GM21526 (cell line): Measurements from ENCODE around the gene CALML6.
A peak's percentile ranks its signal among the peaks of the same experiment; 100 is the strongest.
"Not testable (repeated sequence)": the region's sequence is repeated elsewhere in the genome, so short reads cannot be mapped to it uniquely, and the experiment has no call there.

Experiments used
- ATAC-seq: cut with Tn5 transposase; IDR thresholded peaks from one replicate; pipeline ENCODE4 v1.9.1; 2021; ENCODE audit warnings: moderate library complexity; ENCODE audit not compliant: unreplicated experiment, low FRiP score

CALML6 gene, protein sequence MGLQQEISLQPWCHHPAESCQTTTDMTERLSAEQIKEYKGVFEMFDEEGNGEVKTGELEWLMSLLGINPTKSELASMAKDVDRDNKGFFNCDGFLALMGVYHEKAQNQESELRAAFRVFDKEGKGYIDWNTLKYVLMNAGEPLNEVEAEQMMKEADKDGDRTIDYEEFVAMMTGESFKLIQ

DNA sequence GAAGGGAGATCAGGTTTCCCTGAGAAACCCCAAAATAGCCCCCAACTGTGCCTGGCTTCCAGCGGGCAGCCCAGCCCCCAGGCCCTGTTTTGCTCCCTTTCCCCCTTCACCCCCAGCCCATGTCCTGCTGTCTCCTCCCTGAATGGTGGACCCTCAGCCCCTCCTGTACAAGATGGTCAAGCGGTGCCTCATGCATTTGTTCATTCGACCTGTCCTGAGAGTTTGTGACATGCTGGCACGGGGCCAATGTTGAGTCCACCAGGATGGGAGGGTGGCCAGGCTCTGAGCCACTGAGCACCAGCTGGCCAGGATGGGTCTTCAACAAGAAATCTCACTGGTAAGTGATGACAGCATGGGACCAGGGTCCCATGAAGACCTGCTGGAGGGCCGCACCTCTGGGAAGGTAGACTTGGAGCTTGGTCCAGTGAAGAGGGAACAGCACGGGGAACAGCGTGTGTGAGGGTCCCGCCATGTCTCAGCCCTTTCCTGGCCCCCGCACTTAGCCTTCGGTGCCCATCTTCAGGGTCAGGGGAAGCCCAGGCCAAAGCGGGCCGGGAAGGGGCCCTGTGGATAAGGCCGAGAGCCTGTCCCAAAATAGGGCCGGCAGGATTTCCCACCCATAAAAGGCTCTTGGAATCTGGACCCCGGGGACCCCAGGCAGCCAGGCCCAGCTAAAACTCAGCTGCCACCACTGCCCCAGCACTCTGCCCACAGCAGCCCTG is at the start of gene CALML6:
Gene CALML6 (plus strand): TSS at position 290 of the 722 bp plus-strand sequence. CDS start 21 bp downstream, at position 311.
- ATAC-seq: no peak

DNA sequence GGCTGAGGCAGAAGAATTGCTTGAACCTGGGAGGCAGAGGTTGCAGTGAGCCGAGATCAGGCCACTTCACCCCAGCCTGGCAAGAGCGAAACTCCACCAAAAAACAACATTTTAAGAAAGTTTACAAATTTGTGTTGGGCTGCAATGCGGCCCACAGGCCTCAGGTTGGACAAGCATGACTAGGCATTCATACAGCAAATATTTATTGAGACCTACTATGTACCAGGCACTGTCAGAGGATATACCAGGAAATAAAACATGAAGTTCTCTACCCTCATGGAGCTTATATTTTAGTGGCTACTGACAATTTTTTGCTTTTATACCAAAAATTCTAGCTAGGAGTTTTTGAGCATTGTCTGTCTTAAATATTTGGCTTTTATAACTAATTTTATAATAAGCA is 47.9 kb upstream of the CALML6 start:
- no peak for ATAC-seq

DNA sequence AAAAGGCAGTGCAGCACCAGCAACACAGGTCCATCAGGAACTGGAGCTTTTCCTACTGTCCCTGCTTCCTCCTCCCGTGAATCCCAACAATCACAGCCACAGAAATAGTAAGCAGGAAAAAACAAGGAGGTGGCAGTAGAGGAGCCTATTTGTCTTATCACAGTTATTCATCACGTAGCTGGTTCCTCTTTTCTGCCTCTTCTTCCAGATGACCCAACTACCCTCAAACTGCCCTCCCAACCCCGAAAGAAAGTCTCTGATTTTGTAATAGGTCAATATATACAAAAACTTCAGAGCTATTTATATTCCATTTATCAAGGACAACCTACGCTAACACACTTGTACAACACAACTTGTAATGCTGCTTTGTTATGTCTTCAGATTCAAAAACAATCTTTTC is 45.6 kb upstream of the CALML6 start:
- no peak for ATAC-seq

DNA sequence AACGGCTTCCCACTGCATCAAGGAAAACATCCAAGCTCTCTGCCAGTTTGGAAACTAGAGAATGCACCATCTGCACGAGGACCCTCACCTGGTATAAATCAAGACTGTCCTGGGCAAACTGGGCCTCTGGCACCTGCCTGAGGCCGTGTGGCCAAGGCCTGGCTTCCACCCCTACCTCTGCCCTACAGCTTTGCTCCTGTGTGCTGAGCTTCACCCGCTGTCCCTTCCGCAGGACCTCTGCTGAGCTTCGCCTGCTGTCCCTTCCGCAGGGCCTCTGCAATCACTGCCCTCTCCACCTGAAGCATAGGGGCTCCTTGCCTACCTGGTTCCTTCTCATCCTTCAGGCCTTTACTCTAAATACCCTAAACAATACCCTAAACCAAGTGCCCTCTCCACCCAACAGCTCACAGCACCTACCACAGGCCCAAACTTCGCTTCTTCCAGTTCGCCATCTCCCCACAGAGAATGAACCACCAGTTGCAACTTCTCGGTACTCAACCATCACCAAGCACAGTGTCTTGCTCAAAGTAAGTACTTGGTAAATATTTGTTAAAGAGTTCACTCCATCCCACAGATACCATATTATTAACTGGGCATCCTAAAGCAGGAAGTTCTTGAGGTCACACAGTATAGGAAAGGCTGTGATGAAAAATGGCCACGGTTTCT is 42.6 kb upstream of the CALML6 start:
- ATAC-seq: no peak

DNA sequence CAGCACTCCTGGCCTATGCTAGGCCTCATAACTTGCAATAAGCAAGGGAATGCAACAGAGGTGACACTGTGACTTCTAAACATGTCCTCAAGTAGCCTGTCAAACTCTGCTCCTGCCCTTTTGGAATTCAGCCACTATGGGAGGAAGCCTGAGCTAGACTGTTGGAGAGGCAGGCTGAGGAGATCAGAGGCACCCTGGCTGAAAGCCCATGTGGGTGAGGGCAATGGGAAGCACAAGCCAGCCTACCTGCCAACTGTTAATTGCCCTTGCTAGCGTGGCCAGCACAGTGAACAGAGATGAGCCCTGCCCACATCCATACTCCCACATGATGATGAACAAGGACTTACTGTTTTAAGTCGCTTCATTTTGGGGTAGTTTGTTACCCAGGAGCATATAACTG is 41.9 kb upstream of the CALML6 start:
- no peak for ATAC-seq

DNA sequence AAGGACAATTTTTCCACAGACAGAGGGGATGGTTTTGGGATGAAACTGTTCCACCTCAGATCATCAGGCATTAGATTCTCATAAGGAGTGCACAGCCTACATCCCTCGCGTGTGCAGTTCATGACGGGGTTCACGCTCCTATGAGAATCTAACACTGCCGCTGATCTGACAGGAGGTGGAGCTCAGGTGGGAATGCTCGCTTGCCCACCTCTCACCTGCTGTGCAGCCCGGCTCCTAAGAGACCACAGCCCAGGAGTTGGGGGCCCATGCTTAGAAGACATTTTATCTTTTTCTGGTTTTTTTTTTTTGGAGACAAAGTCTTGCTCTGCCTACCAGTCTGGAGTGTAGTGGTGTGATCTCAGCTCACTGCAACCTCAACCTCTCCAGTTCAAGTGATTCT is 40.2 kb upstream of the CALML6 start:
- no peak for ATAC-seq

DNA sequence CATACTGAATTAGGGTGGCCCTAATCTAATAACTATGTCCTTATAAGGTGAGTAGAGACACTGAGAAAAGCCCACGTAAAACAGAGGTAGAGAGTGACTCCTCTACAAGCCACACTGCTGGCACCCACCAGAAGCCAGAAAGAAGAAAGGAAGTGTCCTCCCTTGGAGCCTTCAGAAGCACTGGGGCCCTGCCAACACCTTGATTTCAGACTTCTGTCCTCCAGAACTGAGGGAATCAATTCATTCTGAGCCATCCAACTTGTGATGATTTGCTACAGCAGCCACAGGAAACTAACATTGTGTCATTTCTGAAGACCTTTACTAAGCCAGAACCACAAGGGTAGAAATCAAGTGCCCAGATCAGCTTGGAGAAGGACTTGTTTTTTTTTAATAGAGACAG is 39.1 kb upstream of the CALML6 start:
- ATAC-seq: no peak

DNA sequence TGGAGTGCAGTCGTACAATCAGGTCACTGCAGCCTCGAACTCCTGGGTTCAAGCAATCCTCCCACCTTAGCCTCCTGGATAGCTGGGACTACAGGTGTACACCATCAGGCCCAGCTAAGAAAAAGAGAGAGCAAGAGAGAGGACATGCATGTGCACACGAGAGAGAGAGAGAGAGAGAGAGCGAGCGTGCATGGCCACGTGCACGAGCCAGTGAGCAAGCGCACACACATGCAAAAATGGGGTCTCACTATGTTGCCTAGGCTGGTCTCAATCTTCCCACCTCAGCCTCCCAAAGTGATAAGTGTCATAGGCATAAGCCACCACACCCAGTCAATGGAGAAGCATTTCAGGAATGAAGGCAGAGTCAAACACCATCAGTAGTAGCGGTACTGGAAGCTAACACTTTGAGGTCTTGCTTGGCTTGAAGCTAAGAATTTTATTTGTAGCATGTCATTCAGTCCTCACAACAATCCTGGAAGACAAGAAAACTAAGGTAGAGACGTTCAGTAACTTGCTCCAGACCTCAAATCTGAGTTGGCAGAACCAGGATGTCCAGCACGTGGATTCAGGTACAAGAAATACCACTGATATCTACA is 38.6 kb upstream of the CALML6 start:
- ATAC-seq: no peak

DNA sequence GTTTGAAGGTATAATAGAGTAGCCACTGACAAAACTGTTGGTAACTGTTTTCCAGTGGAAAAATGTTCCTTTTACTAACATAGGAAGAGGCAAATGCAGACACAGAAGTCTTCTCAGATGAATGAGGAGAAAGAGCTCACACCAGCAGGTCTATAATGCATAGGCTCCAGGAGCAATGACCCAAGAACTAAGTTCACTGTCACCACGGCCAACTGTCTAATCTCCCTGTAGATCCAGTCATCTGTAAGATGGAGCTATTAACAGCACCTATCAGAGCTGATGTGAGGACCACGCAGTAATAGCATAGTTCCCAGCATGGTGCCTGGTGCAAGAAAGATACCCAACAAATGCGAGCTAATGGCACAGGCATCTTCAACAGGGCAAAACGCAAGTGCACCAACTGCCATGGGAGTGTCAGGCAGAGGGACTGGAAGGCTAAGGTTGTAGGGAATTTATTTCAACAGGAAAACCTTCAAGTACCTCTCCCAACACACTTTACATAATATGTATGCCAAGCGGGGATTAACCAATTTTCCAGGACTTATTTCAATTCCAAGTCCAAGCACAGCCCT is 37.1 kb upstream of the CALML6 start:
- no peak for ATAC-seq

DNA sequence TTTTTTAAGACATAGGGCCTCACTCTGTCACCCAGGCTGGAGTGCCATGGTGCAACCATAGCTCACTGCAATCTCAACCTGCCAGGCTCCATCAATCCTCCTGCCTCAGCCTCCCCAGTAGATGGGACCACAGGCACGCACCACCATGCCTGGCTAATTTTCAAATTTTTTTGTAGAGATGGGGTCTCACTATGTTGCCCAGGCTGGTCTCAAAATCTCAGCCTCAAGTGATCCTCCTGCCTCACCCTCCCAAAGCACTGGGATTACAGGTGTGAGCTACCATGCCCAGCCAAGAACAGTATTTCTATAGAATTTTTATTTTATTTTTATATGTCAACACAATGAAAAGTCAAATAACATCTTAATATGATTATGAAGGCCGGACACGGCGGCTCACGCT is 35.1 kb upstream of the CALML6 start:
- no peak for ATAC-seq

DNA sequence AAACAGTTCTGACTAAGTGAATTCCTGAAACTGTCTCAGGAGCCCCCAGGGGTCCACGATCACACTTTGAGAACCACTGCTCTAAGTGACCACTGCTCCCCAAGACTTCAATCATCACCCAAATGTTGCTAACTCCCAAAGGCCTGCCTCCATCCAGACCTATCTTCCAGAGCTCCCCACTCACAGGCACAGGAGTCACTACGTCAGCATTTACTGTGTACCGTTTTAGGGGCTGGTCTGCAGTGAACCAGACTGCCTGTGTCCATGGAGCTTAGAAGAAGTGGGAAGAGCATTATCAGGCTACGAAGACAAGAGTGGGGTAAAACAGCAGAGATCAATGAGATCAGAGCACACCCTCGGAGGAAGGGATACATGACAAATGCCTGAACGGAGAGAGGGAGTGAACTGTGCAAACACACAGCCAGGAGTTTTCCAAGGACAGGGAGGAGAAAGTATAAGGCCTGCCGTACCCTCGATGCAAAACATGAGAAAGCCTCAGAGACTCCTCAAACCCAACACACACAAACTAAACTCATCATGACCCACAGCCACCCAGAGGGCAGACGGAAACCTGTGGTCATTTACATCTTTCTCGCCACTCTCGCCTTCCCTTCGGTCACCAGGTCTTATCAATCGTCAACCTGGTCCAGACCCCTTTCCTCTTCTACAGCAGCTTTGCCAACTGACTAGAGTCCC is 34.3 kb upstream of the CALML6 start:
- ATAC-seq: no peak

DNA sequence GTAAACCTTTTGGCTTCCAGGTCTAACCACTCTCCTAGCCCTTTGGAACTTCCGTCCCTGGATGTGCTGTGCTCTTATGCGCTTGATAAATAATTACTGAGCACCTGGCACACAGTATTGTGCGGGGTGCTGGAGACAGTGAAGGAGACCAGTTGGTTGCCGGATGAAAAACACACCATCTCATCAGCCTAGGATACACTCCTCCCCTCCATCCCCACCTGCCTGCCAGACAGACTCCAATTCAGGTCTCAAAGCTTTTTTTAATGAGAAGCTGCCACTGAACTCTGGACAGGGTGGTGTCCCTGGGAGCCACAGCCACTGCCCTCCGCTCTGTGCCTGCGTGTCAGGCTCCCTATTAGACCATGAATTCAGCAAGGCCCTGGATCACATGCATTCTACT is 33.3 kb upstream of the CALML6 start:
- ATAC-seq: no peak

DNA sequence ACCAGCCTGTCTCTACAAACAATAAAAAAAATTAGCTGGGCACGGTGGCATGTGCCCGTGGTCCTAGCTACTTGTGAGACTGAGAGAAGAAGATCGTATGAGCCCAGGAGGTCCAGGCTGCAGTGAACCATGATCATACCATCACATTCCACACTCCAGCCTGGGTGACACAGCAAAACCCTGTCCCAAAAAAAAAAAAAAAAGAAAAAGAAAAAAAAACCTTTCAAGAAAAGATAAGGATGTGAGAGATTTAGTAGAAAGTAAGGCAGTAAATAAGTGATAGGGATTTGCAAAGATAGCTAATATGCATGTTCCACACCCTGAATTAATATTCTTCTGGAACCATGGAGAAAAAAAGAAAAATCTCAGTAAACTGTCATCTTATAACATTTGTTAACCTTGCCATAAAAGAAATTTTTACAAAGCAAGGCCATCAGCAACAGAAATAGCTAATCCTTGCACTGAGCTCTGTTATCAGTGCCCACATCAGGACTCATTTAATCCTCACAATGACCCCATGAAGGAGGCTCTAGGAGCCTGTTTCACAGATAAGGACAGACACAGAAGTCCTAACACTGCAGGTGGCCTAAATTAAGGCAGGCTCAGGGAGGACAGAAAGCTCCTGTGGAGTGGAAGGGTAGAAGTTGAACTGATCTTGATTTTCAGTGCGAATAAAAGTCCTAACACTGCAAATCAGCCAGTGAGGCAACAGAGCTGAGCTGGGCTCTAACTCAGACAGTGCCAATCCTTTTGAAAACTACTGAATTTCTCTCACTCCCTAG is 31.8 kb upstream of the CALML6 start:
- ATAC-seq: no peak

DNA sequence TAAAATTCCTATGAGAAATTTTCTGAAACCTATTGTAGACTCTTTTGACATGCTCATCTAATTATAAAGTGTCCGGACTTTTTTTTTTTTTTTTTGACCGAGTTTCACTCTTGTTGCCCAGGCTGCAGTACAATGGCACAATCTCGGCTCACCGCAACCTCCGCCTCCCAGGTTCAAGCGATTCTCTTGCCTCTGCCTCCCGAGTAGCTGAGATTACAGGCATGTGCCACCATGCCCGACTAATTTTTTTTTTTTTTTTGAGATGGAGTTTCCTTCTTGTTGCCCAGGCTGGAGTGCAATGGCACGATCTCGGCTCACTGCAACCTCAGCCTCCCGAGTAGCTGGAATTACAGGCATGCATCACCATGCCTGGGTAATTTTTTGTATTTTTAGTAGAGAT is 31.2 kb upstream of the CALML6 start:
- ATAC-seq: not testable (repeated sequence)

DNA sequence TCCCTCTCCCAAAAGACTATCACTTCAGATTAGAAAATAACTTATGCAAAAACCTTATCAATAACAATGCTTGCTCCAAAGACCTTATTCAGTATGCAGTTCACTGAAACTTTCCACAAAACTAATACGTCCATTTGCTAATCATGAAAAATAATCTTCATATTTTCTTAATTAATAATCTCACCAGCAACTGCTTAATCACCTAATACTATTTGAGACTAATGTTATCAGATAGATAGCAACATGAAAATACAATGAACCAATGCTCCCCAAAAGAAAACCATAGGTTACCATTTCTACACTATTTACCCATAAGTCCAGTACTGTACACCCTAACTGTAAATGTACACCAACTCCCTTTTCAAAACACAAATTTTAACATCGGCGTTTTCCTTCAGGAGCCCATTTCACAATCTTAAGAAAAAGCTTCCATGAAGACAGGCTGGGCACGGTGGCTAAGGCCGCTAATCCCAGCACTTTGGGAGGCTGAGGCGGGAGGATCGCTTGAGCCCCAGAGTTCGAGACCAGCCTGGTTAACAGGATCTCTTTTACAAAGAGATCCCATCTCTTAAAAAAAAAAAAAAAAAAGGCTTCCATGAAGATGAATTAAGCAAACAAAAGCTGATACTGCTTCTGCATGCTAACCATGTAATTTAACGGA is 25.8 kb upstream of the CALML6 start:
- ATAC-seq: no peak

DNA sequence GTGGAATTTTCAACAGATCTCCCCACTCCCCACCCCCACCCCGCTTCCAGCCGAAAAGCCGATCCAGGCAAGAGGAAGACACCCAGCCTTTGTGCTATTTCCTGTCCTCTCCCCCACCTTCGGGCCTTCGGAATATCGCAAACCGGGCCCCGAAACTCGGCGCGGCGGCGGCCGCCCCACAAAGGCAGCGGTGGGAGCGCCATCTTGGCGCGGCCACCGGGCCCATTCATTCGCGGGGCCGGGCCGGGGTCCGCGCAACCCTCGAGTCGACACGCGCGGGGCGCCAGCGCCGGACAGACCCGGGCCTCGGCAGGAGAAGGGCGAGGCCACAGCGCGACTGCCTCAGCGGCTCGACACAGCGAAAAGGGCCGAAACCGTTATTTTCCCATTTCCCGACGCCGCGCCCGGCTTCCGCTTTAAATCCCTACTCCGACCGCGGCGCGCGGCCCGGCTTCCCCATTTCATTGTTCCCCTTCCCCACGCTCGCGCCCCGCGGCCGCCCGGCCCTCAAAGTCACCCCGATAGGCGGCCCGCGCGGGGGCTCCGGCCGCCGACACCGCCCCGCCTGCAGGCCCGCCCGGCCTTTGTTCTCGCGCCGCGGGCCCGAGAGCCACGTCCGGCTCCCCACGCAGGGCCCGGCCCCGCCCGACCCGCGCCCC is 25.1 kb upstream of the CALML6 start:
- ATAC-seq: peak; percentile 23

DNA sequence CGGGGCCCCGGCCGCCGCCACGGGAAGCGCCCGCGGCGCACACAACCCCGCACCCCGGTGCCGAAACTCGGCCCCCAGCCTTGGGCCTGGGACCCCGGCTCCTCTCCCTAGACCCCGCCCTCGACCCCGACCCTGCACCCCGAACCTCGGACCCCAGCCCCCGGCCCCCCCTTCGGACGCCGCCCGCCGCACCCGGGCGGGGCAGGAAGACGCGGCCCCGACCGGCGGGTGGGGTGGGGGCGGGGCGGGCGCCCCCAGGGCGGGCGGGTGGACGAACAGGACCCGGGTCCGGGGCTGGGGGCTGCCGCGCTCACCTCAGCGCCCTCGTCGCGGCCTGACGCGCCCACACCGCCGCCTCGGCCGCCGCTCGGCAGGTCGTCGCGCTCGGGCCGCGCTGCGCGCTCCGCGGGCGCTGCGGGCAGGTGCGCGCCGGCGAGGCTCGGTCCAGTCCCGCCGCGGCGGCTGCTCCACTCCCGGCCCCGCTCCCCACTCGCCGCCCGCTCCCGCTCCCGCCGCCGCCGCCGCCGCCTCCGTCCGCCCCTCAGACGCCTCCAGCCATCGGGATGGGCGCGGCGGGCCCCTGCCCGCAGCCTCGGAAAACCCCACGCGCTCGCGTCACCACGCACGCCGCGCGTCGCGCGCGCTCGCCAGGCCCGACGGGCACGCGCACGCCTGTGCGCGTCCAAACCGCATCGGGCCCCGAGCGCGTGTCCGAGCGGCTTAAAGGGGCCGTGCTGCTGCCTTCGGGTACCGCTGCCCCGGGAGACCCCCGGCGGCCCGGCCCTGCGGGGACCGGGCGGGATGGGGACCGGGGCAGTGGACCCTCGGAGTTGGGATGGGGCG is 24.3 kb upstream of the CALML6 start, which contains the start of gene GNB1:
Gene GNB1 (minus strand): TSS at position 582 of the 843 bp plus-strand sequence. CDS start 65,634 bp downstream, outside the sequence.
- ATAC-seq: peak; percentile 45
